IPS-11a (cell line): ENCODE data around the gene CNTNAP2.
"Not testable (repeated sequence)": the region's sequence is repeated elsewhere in the genome, so short reads cannot be mapped to it uniquely, and the experiment has no call there.

Source experiments
- H3K4me3 ChIP-seq: one replicate; pipeline ENCODE4 v1.5.1; 2013; ENCODE audit warnings: low read depth, low read length, control low read depth

The CNTNAP2 gene

DNA sequence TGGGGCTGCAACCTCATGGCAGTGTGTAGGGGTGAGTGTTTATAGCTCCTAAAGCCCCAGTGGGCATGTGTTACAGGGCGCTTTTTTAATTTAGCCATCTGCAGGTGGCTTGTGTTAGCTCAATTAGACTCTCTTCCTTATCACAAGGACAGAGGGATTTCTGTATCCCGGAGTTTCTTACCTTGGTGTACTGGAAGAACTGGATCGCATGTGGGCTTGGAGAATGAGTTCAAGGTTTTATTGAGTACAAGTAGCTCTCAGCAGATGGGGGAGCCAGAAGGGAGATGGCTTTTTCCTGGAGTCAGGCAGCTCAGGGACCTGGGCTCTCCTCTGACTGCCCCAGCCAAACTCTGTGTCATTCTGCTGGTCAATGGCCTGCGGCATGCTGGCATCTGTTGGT, 2320.4 kb downstream of the CNTNAP2 start:
- no peak overlapping the region for H3K4me3 ChIP-seq

DNA sequence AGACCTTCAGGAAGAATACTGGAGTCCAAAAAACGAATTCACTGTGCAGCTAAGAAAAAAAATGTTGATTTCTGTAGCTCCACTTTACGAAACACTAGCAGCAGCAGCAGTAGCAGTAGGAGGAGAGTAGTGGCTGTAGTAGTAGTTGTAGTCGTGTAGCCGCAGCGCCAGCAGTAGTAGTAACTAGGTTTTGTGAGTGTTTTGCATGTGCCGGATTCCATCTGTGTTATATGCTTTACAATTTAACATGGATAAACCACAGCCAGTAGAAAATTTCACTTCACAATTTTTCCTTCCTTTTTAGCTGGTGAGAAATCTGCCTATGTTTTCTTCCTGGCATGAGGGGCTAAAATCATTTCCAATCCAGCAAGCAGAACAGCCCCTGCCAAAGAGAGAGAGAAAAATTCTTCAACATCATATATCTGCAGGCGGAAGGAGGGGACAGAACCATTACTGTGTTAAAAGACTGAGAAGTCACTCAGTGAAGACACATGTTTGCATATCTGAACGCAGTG, 2325.6 kb downstream of the CNTNAP2 start:
- no peak overlapping the region for H3K4me3 ChIP-seq

DNA sequence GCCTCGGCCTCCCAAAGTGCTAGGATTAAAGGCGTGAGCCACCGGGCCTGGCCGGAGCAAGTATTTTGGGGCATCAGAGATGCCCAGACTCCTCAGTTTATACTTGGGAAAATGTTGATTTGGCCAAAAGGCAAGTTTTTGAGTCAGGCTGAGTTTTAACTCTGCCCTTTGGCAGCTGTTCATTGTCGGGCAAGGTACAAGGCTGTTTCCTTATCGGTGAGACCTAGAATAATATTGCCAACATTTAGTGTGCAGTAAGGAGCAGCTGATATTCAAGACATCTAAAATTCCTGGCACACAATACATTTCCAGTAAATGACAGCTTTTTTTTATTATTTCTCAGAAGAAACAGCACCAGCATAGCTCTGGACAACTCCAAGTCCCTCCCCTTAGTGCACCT, 2326.3 kb downstream of the CNTNAP2 start:
- H3K4me3 ChIP-seq = no peak overlapping the region

- H3K4me3 ChIP-seq = no peak overlapping the region
Measured at GRCh38 chr7:148445260-148446044, 2328.9 kb downstream of the CNTNAP2 start.

- no peak overlapping the region for H3K4me3 ChIP-seq
Measured at GRCh38 chr7:148447221-148447849, 2330.7 kb downstream of the CNTNAP2 start.

GRCh38 chr7:148451526-148451925, 2334.9 kb downstream of the CNTNAP2 start:
- not testable (repeated sequence) for H3K4me3 ChIP-seq

- no peak overlapping the region for H3K4me3 ChIP-seq
Measured at GRCh38 chr7:148456351-148456750, 2339.8 kb downstream of the CNTNAP2 start.

DNA sequence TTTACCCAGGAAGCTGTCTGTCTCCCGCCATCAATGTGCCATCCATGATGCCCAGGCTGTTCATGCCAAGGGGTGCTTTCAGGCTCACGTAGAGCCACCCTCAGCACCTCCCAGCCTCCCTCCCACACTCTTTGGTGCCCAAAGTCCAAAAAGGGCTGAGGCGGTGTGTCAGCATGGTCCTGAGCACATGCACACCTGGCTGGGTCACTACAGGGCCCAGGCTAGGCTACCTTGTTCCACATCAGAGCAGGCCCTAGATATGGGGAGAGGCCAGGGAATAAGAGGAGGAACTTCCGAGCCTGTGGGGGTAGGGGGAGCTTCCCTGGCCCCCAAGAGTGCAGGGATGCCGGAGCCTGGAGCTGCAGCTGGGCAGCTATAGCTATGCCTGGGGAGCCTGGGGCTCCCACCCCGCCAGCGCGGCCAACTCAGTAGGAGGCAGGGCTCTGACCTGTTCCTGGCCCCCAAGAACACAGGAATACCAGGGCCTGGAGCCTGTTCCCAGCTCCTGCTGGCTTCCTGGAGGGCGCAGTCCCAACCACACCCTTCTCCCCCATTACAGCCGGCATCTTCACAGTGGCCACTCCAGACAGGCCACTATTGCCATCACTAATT, 2340.8 kb downstream of the CNTNAP2 start:
- no peak overlapping the region for H3K4me3 ChIP-seq

DNA sequence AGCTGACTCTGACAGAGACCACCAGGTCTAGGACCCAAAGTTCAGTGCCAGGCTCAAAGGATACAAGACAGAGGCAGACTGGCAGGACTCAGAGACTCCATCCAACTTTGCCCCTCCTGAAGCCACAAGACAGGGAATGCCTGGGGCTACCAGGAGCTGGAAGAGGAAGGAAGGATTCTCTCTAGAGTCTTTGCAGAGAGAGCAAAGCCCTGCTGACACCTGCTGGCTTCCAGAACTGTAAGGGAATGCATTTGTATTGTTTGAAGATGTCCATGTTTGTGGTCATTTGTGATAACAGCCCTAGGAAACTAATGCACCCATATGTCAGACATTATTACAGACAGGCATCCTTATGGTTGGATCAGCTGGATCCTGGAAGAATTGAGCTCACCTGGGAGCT, 2341.7 kb downstream of the CNTNAP2 start:
- H3K4me3 ChIP-seq = no peak overlapping the region

GRCh38 chr7:148461392-148462179, 2345.0 kb downstream of the CNTNAP2 start:
- H3K4me3 ChIP-seq = no peak overlapping the region

GRCh38 chr7:148462774-148463173, 2346.2 kb downstream of the CNTNAP2 start:
- not testable (repeated sequence) for H3K4me3 ChIP-seq

DNA sequence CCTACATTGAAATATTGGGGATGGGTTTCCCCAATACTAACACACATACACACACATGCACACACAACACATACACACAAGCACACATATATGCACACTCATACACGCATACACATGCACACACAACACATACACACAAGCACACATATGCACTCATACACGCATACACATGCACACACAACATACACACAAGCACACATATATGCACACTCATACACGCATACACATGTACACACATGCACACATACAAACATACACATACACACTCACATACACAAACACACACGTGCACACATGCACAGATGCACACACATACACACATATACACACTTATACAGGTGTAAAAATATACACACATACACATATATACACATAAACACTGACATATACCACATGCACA, 2346.6 kb downstream of the CNTNAP2 start:
- no peak overlapping the region for H3K4me3 ChIP-seq

GRCh38 chr7:148464947-148465346, 2348.3 kb downstream of the CNTNAP2 start:
- no peak overlapping the region for H3K4me3 ChIP-seq

DNA sequence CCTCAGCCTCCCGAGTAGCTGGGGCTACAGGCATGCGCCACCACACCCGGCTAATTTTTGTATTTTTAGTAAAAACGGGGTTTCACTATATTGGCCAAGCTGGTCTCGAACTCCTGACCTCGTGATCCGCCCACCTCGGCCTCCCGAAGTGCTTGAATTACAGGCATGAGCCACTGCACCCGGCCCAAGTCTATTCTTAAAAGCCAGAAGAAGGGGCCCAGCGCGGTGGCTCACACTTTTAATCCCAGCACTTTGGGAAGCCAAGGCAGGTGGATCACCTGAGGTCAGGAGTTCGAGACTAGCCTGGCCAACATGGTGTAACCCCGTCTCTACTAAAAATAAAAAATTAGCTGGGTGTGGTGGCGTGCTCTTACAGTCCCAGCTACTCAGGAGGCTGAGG, 2348.8 kb downstream of the CNTNAP2 start:
- not testable (repeated sequence) for H3K4me3 ChIP-seq

DNA sequence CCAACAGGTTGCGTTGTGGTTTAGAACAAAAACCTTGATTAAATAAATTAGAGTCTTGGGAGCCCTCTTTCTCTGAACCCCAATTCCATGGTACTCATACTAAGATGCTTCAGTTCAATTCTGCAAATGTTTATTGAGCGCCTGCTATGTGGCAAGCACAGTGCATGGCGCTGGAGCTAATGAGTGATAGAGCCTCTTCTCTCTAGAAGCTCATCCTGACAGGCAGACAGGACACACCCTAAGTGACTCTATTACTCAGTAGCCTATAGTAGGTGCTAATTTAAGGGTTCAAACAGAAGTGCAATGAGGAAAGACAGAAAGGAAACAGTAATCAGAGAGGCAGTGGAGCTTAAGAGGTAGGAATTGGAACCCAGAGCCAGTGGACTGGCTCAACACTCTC, 2349.5 kb downstream of the CNTNAP2 start:
- H3K4me3 ChIP-seq = no peak overlapping the region

GRCh38 chr7:148468700-148469098, 2352.1 kb downstream of the CNTNAP2 start:
- H3K4me3 ChIP-seq = no peak overlapping the region
